NCI-H2196 (cell line): ENCODE data around the gene CDC73.
"Not testable (repeated sequence)": the region's sequence is repeated elsewhere in the genome, so short reads cannot be mapped to it uniquely, and the experiment has no call there.

ENCODE experiments used
- DNase-seq: peaks from one replicate; lab custom pipeline; 2025; ENCODE audit not compliant: unreplicated experiment; lab: John Stamatoyannopoulos, UW

The CDC73 gene

GRCh38 chr1:193179094-193179493 is 57.3 kb downstream of the CDC73 start:
- no peak for DNase-seq

- no peak for DNase-seq
Measured at GRCh38 chr1:193181536-193181935, 59.7 kb downstream of the CDC73 start.

- DNase-seq = no peak
Measured at GRCh38 chr1:193181985-193182384, 60.2 kb downstream of the CDC73 start.

- peak; percentile 54 for DNase-seq
Measured at GRCh38 chr1:193183019-193183627, 61.3 kb downstream of the CDC73 start.

GRCh38 chr1:193184776-193185175 is 62.9 kb downstream of the CDC73 start:
- DNase-seq = no peak

- no peak for DNase-seq
Measured at GRCh38 chr1:193185211-193185610, 63.4 kb downstream of the CDC73 start.

GRCh38 chr1:193185901-193186731 is 64.3 kb downstream of the CDC73 start, which contains the start of gene B3GALT2:
TSS of gene B3GALT2 (minus strand) at chr1:193186613. CDS start at chr1:193181562, 5,051 bp downstream.
- peak; percentile 57 for DNase-seq

GRCh38 chr1:193187114-193187513 is 65.3 kb downstream of the CDC73 start:
- no peak for DNase-seq

- DNase-seq = not testable (repeated sequence)
Measured at GRCh38 chr1:193188915-193189314, 67.1 kb downstream of the CDC73 start.

GRCh38 chr1:193189442-193190095 is 67.7 kb downstream of the CDC73 start:
- no peak for DNase-seq

GRCh38 chr1:193190096-193190744 is 68.4 kb downstream of the CDC73 start:
- DNase-seq = peak; percentile 5

GRCh38 chr1:193192586-193192985 is 70.8 kb downstream of the CDC73 start:
- DNase-seq = no peak

GRCh38 chr1:193199940-193200339 is 78.1 kb downstream of the CDC73 start:
- DNase-seq = no peak

GRCh38 chr1:193201021-193201420 is 79.2 kb downstream of the CDC73 start:
- no peak for DNase-seq

- no peak for DNase-seq
Measured at GRCh38 chr1:193210996-193211395, 89.2 kb downstream of the CDC73 start.

- no peak for DNase-seq
Measured at GRCh38 chr1:193211539-193211938, 89.7 kb downstream of the CDC73 start.

GRCh38 chr1:193212637-193213036 is 90.8 kb downstream of the CDC73 start:
- no peak for DNase-seq

- DNase-seq = no peak
Measured at GRCh38 chr1:193213998-193214397, 92.2 kb downstream of the CDC73 start.

- no peak for DNase-seq
Measured at GRCh38 chr1:193216920-193217319, 95.1 kb downstream of the CDC73 start.

- DNase-seq = no peak
Measured at GRCh38 chr1:193219391-193219790, 97.6 kb downstream of the CDC73 start.

GRCh38 chr1:193221651-193222050 is 99.8 kb downstream of the CDC73 start:
- no peak for DNase-seq
